Measurements from ENCODE around the gene WRAP53.

DNA sequence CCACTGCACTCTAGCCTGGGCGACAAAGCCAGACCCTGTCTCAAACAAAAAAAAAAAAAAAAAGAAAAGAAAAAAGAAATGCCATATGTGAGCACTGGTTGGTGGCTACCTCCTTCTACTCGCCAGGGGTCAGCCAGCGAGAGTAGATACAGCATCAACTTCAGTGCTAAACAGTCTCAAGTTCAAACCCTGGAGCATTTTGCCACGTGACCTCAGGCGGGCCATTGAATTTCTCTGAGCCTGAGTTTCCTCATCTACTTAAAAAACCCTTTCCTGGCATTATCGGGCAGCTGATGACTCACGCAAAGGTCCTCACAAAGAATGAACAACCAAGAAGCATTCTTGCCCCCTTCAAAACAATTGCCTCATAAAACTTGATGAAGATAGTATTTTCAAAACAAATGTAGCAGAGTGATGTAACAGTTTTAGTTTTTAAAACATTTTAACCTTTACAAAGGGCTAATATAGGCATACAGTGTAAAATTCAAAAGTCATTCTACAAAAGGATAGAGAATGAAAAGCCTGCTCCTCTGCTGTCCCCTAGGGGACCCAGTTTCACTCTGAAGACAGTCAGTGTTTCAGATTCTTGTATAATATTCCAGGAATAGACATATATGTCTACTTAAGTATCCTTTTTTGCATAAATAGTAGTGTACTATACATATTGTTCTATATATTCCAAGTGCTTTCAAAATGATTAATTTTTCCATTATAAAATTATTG is 57.6 kb downstream of the WRAP53 start:
- TF ChIP-seq, protein P1, sequence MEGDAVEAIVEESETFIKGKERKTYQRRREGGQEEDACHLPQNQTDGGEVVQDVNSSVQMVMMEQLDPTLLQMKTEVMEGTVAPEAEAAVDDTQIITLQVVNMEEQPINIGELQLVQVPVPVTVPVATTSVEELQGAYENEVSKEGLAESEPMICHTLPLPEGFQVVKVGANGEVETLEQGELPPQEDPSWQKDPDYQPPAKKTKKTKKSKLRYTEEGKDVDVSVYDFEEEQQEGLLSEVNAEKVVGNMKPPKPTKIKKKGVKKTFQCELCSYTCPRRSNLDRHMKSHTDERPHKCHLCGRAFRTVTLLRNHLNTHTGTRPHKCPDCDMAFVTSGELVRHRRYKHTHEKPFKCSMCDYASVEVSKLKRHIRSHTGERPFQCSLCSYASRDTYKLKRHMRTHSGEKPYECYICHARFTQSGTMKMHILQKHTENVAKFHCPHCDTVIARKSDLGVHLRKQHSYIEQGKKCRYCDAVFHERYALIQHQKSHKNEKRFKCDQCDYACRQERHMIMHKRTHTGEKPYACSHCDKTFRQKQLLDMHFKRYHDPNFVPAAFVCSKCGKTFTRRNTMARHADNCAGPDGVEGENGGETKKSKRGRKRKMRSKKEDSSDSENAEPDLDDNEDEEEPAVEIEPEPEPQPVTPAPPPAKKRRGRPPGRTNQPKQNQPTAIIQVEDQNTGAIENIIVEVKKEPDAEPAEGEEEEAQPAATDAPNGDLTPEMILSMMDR (conservative IDR thresholded peaks at IDR 0.05; ENCODE audit: low read depth, low read length), result peak; percentile 35; the same call in 1 of the 2 replicates
- no peak for TF ChIP-seq EZH2 (IDR thresholded peaks at IDR 0.05; ENCODE audit: low read length, unreplicated experiment)

Data from PC-3 (cell line).